Measurements from ENCODE around the gene CD3G.
"Not testable (repeated sequence)": the region's sequence is repeated elsewhere in the genome, so short reads cannot be mapped to it uniquely, and the experiment has no call there.

The CD3G gene

GRCh38 chr11:118383657-118384056 lies 39.5 kb downstream of the CD3G start:
- no peak for DNase-seq

GRCh38 chr11:118396097-118396501 lies 52.0 kb downstream of the CD3G start:
- peak; percentile 43 for DNase-seq

DNA sequence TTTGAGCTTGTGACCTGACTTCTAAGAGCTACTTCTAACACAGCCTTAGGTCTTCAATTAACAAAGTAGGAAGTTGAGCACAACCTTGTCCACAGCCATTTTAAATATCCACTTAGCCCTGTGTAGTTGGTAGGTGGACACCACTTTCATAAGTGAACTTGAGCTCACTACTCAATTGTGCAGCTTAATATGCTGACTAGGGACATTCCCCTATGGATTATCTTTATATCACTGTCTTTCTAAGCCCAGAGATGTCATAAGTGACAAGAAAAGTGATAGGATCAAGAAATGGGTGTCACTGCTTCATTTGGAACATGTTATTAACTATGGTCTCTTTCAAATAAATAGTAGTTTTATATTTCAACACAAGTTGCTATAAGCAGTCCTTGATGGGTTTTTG lies 53.3 kb downstream of the CD3G start:
- DNase-seq, result no peak

DNA sequence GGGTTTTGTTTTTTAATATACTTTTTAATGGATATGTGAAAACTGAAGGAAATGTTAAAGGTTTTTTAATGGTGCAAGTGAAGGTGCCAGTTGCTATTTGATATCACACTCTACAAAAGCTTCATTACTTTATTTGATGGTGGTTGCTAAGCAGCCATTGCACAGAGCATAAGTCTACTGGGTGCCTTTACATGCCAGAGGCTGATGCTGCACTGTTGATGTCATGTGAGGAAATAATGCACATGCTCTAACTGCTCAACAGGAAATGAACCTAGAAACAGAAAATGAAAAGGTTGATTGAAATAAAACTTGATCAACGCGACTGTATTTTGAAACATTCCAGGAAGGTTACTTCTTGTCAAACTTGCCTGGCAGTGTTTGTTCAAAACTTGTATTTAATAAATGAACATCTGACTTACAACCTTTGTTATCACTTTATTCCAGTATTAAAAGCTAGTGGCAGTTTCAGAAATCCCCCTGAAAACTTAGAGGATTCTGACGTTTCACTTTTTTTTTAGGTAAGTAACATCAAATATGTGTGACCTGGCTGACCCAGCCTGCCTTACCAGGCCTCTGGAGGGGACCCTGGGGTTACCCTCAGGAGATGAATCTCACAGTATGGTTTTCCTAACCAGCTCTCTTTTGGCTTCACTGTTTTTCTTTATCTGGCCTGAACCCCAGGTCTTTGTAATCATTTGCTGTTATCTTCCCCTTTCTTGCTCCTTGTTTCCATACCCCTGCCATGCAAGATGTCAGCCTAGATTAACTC lies 54.8 kb downstream of the CD3G start:
- DNase-seq, result peak; percentile 17

- DNase-seq, result peak; percentile 96
Observed at GRCh38 chr11:118401151-118401879, 57.2 kb downstream of the CD3G start, which contains the start of gene ATP5MG. Gene ATP5MG (plus strand): TSS chr11:118401606. CDS start chr11:118401666, 60 bp downstream.

- peak; percentile 44 for DNase-seq
Observed at GRCh38 chr11:118401880-118402590, 57.9 kb downstream of the CD3G start.

GRCh38 chr11:118402594-118402993 lies 58.5 kb downstream of the CD3G start:
- DNase-seq, result not testable (repeated sequence)
